Activated T-cell treated with anti-CD3 and anti-CD28 coated beads, Interleukin-2, amount 50 U/mL, for 24 hours (primary cell): ENCODE results near the gene LDLRAD4.

Experiments used
- DNase-seq: peaks from one replicate; pipeline ENCODE4 v3.0.0-alpha.2; 2020
- H3K27ac Mint-ChIP-seq: 2 replicates; pipeline ENCODE4 v1.8.0; 2020; ENCODE audit warnings: mild to moderate bottlenecking, mixed read lengths
- H3K27me3 Mint-ChIP-seq: 2 replicates; pipeline ENCODE4 v1.8.0; 2020; ENCODE audit warnings: mixed read lengths
- H3K36me3 Mint-ChIP-seq: 2 replicates; pipeline ENCODE4 v1.8.0; 2020; ENCODE audit warnings: low read depth, mixed read lengths
- H3K4me1 Mint-ChIP-seq: 2 replicates; pipeline ENCODE4 v1.8.0; 2020; ENCODE audit warnings: low read depth, mixed read lengths
- H3K4me3 Mint-ChIP-seq: 2 replicates; pipeline ENCODE4 v1.8.0; 2020; ENCODE audit warnings: mild to moderate bottlenecking, moderate library complexity, mixed read lengths
- H3K9me3 Mint-ChIP-seq: 2 replicates; pipeline ENCODE4 v1.8.0; 2020; ENCODE audit warnings: mixed read lengths

LDLRAD4 gene

DNA sequence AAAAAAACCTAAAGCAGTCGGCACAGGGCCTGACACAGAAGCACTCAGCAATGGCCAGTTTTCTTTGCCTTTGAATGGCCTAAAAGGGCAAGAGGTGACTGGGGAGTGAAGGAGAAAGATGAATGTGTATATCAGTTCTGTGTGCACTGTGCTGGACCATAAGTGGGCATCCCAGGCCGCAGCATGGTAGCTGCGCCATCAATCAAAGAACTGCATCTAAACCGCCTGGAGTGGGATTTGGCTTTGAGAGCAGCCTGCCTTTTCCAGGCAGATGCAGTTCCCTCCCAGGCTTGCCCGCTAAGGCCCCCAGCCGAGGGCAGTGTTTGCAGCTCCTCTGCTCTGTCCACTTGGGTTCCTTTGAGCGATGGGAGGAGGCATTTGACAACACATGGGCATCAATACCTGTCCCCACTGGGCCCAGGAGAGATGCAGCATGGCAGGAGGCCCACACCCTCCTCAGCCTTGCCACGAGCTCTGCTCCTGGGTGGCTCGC is 363.7 kb downstream of the LDLRAD4 start:
- Mint-ChIP-seq H3K4me3 (no peak overlapping the region), H3K9me3 (no peaks in the 10 kb centered on the region), H3K27me3 (no peaks in the 10 kb centered on the region), H3K36me3 (peaks cover 21% of the 10 kb centered on the region), H3K4me1 (peaks cover 65% of the 10 kb centered on the region), H3K27ac (no peak overlapping the region)
- DNase-seq = no peak

DNA sequence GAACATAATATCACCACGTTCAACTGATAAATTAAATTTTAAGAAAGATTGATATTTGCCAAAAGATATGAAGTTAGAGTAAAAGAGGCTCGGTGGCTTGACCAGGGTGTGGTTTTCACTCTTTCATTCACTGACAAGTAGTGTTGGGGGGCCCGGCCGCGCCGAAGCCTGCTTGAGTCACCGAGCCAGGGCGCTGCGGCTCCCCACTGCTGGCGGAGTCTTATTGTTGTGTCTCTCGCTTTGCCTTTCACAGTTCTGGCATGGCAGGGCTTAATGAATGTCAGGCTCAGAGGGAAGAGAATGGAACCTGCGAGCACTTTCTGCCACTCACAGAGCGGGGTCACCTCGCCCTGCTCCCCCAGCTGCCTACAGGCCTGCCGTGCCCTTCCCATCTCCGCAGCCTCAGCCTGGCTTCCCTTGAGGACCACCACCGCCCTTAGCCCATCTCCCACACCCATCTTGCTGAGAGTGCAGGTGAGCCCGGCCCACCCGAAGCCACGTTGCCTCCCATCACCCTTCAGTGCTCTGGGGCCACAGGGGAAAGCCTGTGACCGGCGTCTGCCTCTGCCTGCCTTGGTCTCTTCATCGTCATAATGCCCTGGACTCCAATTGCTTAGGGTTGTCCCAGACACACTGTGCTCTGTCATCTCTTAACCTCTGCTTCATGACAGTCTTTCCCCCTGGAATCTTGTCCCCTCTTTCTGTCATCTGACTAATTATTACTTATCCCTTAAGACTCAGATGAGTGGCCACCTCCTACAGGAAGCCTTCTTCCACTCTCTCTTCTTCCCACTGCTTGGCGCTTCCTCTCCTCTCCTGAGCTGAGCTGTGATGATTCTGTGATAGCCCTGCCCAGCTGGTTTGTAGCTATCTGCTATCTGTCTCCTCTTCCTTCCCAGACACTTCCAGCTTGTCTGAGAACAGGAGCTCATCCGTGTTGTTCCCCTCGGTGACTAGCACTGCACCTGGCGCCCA is 365.3 kb downstream of the LDLRAD4 start:
- Mint-ChIP-seq H3K36me3 (peaks cover 28% of the 10 kb centered on the region), H3K4me1 (peaks cover 65% of the 10 kb centered on the region), H3K9me3 (no peaks in the 10 kb centered on the region), H3K27ac (no peak overlapping the region), H3K27me3 (no peaks in the 10 kb centered on the region), H3K4me3 (no peak overlapping the region)
- DNase-seq = no peak

DNA sequence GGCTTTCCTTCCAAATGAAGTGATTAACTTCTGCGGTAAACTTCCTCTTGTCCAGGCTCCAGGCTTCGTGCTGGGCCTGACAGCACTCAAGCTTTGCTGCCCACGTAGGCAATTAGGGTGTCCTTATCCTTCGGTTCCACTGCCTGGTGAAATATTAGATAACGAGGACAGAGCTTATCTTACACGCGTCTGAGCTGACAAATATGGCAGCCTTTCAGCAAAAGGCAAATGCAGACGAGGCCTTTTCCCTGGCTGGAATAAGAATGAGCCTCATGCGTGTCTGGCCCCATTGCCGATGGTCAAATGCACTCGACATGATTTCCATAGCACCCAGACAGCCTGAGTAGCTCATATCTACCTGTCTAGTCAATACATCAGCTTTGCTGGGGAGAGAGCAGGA is 366.3 kb downstream of the LDLRAD4 start:
- Mint-ChIP-seq H3K4me1 (peaks cover 66% of the 10 kb centered on the region), H3K36me3 (peaks cover 29% of the 10 kb centered on the region), H3K9me3 (no peaks in the 10 kb centered on the region), H3K27me3 (no peaks in the 10 kb centered on the region), H3K27ac (no peak overlapping the region), H3K4me3 (no peak overlapping the region)
- no peak for DNase-seq

DNA sequence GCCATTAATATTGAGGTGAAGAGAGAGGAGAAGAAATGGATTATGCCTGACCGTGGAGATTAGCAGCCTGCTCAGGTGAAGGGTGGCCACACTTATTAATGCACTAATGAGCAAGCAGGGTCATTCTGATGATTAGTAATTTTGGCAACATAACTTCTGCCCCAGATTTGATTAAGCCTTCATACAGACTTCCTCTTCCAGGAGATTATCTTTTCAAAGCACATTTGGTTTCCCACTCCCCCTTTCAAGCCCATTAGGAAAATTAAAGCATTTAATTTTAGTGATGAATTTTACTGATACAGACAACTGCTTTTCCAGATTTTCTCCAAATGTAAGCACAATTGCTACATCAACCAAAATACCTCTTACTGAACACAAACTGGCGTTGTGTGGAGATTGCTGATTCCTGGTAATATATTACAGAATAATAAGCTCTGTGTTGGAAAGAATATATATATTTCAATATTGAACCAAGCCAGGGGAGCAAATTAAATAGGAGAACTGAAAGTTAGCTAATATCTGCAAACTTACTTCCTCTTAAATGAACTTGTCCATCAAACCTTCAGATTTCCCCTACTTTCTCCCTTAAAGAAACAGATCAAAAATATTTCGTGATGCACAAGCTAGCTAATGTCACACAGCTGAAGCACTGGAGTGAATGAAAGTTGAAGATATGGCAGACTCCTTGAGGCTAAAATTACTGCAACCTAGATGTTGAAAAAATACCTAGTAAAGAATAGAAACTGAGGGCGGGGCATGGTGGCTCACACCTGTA is 367.0 kb downstream of the LDLRAD4 start:
- Mint-ChIP-seq H3K27me3 (no peaks in the 10 kb centered on the region), H3K9me3 (no peaks in the 10 kb centered on the region), H3K4me3 (no peak overlapping the region), H3K4me1 (peaks cover 67% of the 10 kb centered on the region), H3K27ac (peak overlapping the region; percentile 86), H3K36me3 (peaks cover 29% of the 10 kb centered on the region)
- DNase-seq = no peak

DNA sequence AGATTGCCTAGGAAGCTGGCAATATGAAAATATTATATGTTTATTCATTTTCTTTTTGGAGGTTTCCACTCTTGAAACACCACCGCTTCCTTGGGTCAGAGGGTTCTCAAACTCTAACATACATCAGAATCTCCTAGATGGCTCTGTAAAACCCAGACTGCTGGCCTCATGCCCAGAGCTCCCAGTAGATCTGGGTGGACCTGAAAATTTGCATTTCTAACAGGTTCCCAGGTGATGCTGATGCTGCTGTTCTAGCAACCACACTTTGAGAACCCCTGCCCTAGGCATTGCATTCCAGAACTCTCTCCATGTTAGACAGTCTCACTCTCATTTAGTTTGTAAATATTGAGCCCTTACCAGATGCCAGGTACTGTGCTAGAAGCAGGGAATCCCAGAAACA is 368.4 kb downstream of the LDLRAD4 start:
- Mint-ChIP-seq H3K36me3 (peaks cover 29% of the 10 kb centered on the region), H3K27ac (peak overlapping the region; percentile 90), H3K4me3 (no peak overlapping the region), H3K9me3 (no peaks in the 10 kb centered on the region), H3K27me3 (no peaks in the 10 kb centered on the region), H3K4me1 (peaks cover 77% of the 10 kb centered on the region)
- DNase-seq = no peak

DNA sequence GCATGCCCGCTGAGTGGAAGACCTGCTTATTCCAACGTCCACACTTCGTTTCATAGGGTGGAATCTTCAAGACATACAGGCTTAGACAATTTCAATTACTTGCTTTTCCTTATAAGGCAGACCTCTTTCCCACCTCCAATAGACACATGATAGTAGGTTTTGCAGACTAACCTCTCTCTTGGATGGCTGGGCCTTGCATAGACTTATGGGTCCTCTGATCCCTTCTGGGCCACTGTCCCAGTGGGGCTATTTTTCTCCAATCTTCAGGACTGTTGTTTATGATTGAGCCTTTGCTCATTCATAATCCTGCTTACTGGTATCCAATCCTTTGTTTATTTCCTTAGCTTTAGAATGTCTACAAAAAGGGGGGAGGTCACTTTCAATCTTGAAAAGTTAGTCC is 368.9 kb downstream of the LDLRAD4 start:
- no peak overlapping the region for H3K4me3 Mint-ChIP-seq
- no peak for DNase-seq
- peaks cover 80% of the 10 kb centered on the region for H3K4me1 Mint-ChIP-seq
- no peaks in the 10 kb centered on the region for H3K9me3 Mint-ChIP-seq
- H3K27me3 Mint-ChIP-seq = no peaks in the 10 kb centered on the region
- H3K36me3 Mint-ChIP-seq = peaks cover 29% of the 10 kb centered on the region
- peak overlapping the region; percentile 90 for H3K27ac Mint-ChIP-seq

DNA sequence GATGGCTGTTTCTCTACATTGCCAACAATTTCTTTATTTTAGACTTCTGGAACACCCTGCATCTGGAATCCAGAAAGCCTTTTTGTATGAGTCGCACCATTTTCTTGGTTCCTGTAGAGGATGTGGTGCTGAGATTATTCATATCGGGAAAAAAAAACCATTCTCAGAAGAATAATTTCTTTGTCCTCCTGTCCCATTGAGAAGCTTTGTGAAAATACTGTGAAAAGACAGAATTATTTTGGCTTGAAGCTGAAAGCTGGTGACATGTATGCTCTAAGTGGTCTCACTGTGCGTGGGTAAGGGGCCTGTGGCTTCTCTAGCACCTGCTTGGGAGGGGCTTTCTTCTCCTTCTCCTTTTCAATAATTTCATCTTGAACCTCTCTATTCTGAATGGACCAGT is 369.4 kb downstream of the LDLRAD4 start:
- H3K36me3 Mint-ChIP-seq = peaks cover 29% of the 10 kb centered on the region
- H3K27ac Mint-ChIP-seq = peak overlapping the region; percentile 90
- no peak for DNase-seq
- peaks cover 80% of the 10 kb centered on the region for H3K4me1 Mint-ChIP-seq
- H3K27me3 Mint-ChIP-seq = no peaks in the 10 kb centered on the region
- peak overlapping the region; percentile 62 for H3K4me3 Mint-ChIP-seq
- no peaks in the 10 kb centered on the region for H3K9me3 Mint-ChIP-seq

DNA sequence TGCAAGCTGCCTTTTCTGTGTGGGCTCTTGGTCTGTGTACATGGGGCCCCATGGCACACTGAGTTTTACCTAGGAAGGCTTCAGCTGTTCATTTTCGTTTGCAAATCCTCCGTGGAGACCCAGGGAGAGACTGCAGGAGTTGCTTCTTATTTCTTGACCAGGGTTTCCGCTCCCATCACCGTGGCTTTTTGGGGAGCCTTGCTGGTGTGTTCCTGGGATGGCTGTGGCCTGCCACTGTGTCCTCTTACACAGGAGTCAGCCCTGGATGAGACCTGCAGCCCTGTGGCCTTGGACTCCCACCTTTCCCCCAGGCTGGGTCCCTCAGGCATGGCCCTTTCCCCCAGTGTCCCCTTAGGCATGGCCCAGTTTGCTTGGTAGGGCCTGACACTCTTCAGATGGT is 370.8 kb downstream of the LDLRAD4 start:
- peaks cover 77% of the 10 kb centered on the region for H3K4me1 Mint-ChIP-seq
- H3K27ac Mint-ChIP-seq = peak overlapping the region; percentile 61
- no peak for DNase-seq
- no peak overlapping the region for H3K4me3 Mint-ChIP-seq
- H3K9me3 Mint-ChIP-seq = peaks cover 4% of the 10 kb centered on the region
- H3K36me3 Mint-ChIP-seq = peaks cover 26% of the 10 kb centered on the region
- H3K27me3 Mint-ChIP-seq = no peaks in the 10 kb centered on the region

DNA sequence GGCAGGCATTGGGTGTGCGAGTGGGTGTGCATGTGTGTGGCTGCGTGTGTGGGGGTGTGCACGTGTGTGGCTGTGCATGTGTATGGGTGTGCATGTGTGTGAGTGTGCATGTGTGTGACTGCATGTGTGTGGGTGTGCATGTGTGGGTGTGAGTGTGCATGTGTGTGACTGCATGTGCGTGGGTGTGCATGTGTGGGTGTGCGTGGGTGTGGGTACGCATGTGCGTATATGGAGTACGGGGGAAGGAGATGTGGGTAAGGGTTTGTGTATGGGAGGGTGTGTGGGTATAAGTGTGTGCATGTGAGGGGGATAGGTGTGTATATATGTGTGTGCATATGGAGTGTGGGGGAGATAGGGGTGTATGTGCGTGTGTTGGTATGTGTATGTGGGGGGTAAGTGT is 371.4 kb downstream of the LDLRAD4 start:
- Mint-ChIP-seq H3K9me3 (peaks cover 8% of the 10 kb centered on the region), H3K4me3 (no peak overlapping the region), H3K27me3 (no peaks in the 10 kb centered on the region), H3K4me1 (peaks cover 73% of the 10 kb centered on the region), H3K27ac (peak overlapping the region; percentile 61), H3K36me3 (peaks cover 26% of the 10 kb centered on the region)
- DNase-seq = no peak

DNA sequence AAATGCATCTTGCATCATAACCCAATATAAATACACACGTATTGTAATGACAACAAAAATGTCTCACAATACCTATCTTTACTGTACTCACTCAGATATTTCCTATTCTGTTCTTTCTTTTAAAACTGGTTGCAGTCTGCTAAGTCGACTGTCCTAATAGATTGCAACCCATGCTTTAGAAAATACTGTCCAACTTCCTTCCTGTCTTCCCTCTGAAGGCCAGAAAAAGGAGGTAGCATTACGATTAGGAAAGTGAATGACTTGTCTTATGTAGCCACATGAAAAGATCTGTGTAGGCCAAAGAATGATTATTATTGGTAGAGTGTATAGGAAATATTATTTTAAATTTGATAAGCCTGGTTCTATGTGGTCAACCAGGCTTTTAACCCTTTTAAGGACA is 373.7 kb downstream of the LDLRAD4 start:
- peaks cover 31% of the 10 kb centered on the region for H3K9me3 Mint-ChIP-seq
- peaks cover 50% of the 10 kb centered on the region for H3K4me1 Mint-ChIP-seq
- H3K36me3 Mint-ChIP-seq = peaks cover 39% of the 10 kb centered on the region
- H3K27me3 Mint-ChIP-seq = no peaks in the 10 kb centered on the region
- no peak overlapping the region for H3K27ac Mint-ChIP-seq
- no peak for DNase-seq
- H3K4me3 Mint-ChIP-seq = no peak overlapping the region

DNA sequence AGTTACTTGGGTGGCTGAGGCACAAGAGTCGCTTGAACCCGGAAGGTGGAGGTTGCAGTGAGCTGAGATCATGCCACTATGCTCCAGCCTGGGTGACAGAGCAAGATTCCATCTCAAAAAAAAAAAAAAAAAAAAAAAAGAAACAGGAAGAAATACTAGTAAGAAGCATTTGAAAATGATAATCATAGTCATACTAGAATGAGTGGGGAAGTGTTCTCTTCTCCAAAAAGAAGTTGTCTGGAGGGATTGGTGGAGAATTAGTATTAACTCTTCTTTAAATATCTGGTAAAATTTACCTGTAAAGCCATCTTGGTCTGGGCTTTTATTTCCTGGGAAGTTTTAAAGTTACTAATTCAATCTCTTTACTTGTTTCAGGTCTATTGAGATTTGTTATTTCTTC is 376.0 kb downstream of the LDLRAD4 start:
- H3K36me3 Mint-ChIP-seq = peaks cover 49% of the 10 kb centered on the region
- H3K27ac Mint-ChIP-seq = no peak overlapping the region
- no peak overlapping the region for H3K4me3 Mint-ChIP-seq
- DNase-seq = no peak
- H3K4me1 Mint-ChIP-seq = peaks cover 38% of the 10 kb centered on the region
- no peaks in the 10 kb centered on the region for H3K27me3 Mint-ChIP-seq
- H3K9me3 Mint-ChIP-seq = peaks cover 48% of the 10 kb centered on the region

DNA sequence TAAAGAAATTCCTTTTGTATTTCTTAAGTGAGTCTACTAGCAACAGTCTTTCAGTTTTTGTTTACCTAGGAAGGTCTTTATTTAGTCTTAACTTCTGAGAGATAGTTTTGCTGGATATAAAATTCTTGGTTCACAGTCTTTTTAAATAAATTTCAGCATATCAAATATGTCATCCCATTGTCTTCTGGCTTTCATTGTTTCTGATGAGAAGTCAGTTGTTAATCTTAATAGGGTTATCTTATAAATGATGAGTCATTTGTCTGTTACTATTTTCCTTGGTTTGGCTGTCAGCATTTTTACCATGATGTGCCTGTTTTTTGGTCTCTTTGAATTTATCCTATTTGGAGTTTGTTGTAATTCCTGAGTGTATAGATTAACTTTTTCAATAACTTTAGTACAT is 378.5 kb downstream of the LDLRAD4 start:
- Mint-ChIP-seq H3K9me3 (peaks cover 48% of the 10 kb centered on the region), H3K4me1 (peaks cover 13% of the 10 kb centered on the region), H3K36me3 (peaks cover 53% of the 10 kb centered on the region), H3K4me3 (no peak overlapping the region), H3K27me3 (no peaks in the 10 kb centered on the region), H3K27ac (no peak overlapping the region)
- no peak for DNase-seq

DNA sequence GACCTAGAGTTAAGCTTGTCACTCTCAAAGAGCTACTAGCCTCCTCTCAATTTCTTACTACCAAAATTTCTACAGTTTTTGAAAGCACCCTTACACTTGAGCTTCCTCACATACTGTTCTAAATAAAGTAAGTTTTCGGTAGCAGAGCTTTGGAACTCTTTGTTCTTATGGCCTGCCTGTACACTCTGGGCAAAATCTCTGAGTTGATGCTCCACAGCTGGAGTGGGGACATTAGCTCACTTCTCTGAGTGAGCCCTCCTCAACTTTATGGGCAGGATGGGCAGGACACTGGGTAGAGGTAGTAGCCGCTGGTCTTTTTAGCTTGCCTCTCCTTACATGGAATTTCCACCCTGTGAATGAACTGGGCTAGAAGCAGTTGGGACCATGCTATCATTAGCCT is 380.0 kb downstream of the LDLRAD4 start:
- no peak overlapping the region for H3K27ac Mint-ChIP-seq

DNA sequence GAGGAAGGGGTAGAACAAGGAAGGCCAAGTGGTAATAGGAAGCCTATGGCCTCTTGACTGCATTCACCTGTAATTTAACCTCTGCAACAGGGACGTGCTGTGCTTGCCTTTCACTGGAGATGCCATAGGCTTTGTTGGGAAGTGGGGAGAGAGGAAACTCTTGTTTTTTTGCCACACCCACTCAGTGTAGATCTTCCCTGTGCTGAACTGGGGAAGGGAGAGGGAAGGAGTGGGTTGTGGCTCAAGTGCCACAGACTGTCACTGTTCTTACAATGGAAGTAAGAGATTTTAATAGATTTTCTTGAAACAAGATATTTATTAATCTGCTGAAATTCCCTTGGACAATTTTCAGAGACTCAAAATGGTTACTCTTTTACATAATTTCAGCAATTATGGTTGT is 380.5 kb downstream of the LDLRAD4 start:
- no peaks in the 10 kb centered on the region for H3K27me3 Mint-ChIP-seq
- H3K9me3 Mint-ChIP-seq = peaks cover 44% of the 10 kb centered on the region
- no peak overlapping the region for H3K27ac Mint-ChIP-seq
- no peak overlapping the region for H3K4me3 Mint-ChIP-seq
- no peak for DNase-seq
- H3K4me1 Mint-ChIP-seq = peaks cover 9% of the 10 kb centered on the region
- peaks cover 48% of the 10 kb centered on the region for H3K36me3 Mint-ChIP-seq

More for the DNA sequence above, 380.0 kb downstream of the LDLRAD4 start:
- Mint-ChIP-seq H3K27me3 (no peaks in the 10 kb centered on the region), H3K36me3 (peaks cover 53% of the 10 kb centered on the region), H3K9me3 (peaks cover 48% of the 10 kb centered on the region), H3K4me1 (peaks cover 9% of the 10 kb centered on the region), H3K4me3 (no peak overlapping the region)
- no peak for DNase-seq
